ENCODE results near the gene MCM5. TPM values are rescaled to one million over a fixed set of nuclear protein-coding genes. Genes with fewer than 3 reads are reported as not detected.
"Not testable (repeated sequence)": the region's sequence is repeated elsewhere in the genome, so short reads cannot be mapped to it uniquely, and the experiment has no call there.

Gene MCM5
- total RNA-seq, 4 donors from 2014 or later = 16.5 to 102 (median 21.5) TPM

DNA sequence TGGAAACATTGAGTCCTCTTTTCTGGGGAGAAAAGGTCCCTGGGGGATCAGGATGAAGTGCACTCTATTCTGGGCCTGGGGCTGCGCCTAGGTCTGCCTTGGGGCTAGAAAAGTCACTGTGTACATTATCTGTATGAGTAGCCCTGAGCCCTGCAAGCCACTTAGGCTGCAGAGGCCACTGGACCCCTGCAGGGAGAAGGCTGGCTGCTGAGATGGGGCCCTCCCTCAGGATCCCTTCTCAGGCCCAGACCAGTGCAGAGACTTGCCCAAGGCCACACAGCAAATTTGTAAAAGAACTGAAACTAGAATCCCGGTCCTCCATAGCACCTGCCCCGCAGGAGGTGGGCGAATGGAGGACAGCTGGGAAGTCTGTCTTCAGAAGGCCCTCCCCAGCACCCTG, 45.9 kb upstream of the MCM5 start:
- DNase-seq = no peak
- Histone ChIP-seq H3K9me3 (no peaks in the 10 kb centered on the region), H3K4me1 (peaks cover 0 to 43% (median 8%) of the 10 kb centered on the region in 4 donors), H3K36me3 (no peaks in the 10 kb centered on the region), H3K27ac (peak overlapping the region in 1 of 4 donors; percentile 88), H3K27me3 (no peaks in the 10 kb centered on the region), H3K4me3 (no peak overlapping the region)
- no peak for TF ChIP-seq POLR2A (IDR thresholded peaks at IDR 0.05)

DNA sequence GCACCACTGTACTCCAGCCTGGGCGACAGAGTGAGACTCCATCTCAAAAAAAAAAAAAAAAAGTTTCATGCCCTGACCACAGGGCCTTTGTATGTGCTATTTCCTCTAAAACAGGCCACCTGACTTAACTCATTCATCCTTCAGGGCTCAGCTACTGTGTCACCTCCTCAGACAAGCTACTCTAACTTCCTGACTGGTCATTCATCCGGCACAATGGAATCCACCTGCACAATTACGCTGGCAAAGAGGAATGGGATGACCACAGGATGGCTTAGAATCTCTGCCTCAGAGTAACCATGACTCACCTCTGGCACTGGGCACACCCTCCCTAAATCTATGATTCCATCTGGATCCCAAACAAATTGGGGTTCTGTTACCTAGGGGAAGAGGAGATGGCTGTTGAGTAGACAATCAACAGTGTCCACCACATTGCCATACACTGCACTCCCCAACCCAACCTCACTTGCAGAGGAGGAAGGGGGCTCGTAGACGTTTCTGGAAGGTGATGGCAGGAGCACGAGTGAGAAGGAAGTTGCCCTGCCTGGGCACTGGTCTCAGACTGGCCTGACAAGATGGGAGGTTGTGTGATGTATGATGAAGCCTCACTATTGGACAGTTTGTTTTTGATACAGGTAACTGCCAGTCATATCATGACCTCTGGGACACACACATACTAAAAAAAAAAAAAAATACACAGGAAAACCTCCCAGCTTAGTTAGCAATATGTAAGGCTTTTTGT, 41.9 kb upstream of the MCM5 start:
- Histone ChIP-seq H3K4me3 (no peak overlapping the region), H3K27me3 (no peaks in the 10 kb centered on the region), H3K4me1 (peaks cover 0 to 9% (median 5%) of the 10 kb centered on the region in 4 donors), H3K9me3 (no peaks in the 10 kb centered on the region), H3K36me3 (no peaks in the 10 kb centered on the region), H3K27ac (no peak overlapping the region)
- no peak for DNase-seq
- TF ChIP-seq, protein P1, sequence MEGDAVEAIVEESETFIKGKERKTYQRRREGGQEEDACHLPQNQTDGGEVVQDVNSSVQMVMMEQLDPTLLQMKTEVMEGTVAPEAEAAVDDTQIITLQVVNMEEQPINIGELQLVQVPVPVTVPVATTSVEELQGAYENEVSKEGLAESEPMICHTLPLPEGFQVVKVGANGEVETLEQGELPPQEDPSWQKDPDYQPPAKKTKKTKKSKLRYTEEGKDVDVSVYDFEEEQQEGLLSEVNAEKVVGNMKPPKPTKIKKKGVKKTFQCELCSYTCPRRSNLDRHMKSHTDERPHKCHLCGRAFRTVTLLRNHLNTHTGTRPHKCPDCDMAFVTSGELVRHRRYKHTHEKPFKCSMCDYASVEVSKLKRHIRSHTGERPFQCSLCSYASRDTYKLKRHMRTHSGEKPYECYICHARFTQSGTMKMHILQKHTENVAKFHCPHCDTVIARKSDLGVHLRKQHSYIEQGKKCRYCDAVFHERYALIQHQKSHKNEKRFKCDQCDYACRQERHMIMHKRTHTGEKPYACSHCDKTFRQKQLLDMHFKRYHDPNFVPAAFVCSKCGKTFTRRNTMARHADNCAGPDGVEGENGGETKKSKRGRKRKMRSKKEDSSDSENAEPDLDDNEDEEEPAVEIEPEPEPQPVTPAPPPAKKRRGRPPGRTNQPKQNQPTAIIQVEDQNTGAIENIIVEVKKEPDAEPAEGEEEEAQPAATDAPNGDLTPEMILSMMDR (IDR thresholded peaks at IDR 0.05) = no peak
- no peak for TF ChIP-seq POLR2A (IDR thresholded peaks at IDR 0.05)

DNA sequence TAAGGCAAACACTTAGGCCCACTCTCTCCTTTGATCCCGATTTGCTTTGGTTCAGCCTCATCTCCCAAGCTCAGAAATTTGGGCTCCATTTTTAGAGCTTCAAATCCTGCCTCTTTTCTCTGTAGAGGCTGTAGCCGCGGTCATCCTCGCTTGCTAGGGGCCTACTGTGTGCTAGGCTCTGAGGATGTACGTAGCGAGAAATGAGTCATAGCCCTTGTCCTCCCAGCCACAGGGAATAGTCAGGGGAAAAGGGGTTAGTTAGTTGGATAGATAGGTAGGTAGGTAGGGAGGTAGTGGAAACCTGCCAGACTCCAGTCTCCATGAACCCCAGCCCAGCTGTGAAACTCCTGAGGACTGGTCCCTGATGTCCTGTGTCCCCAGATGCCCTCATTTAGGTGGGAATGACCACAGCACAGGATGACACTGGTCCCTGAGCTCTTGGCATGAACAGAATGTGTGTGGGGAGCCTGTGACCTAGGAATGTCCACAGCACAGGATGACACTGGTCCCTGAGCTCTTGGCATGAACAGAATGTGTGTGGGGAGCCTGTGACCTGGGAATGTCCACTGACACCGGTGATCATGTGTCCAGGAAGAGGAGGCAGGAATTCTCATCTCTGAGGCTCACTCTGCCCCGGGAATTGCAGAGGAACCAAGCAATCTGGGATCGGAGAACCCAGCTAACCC, 40.4 kb upstream of the MCM5 start:
- no peaks in the 10 kb centered on the region for H3K9me3 ChIP-seq
- no peak for DNase-seq
- no peak for TF ChIP-seq POLR2A (IDR thresholded peaks at IDR 0.05)
- TF ChIP-seq, protein P1 (IDR thresholded peaks at IDR 0.05) = no peak
- H3K27ac ChIP-seq = no peak overlapping the region
- H3K27me3 ChIP-seq = no peaks in the 10 kb centered on the region
- peaks cover 0 to 16% (median 3%) of the 10 kb centered on the region in 4 donors for H3K4me1 ChIP-seq
- no peak overlapping the region for H3K4me3 ChIP-seq
- no peaks in the 10 kb centered on the region for H3K36me3 ChIP-seq

DNA sequence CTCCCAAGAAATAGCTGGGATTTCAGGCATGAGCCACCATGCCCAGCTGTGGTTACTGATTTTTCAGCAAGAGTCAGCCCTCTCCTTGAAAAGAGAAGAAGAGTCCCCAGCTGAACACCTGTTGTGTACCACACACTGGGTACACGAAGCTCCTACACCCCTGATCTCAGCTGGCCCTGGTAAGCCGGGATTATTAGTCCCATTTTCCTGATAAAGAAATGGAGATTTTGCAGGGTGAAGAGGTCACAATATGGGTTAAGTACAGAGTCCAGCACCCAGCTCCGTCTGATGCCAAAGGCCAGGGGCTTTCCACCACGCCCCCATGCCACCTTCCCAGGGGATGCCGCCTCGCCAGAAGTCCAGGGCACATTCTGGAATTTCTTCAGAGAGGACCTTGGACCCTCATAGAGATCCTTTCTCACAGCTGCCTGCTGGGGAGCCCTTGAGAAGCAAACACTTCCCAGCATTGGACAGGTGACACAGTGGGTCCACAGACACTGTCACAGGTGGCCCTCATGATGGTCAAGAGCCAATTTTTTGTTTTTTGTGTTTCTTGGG, 38.9 kb upstream of the MCM5 start:
- Histone ChIP-seq H3K27me3 (no peaks in the 10 kb centered on the region), H3K9me3 (no peaks in the 10 kb centered on the region), H3K27ac (peak overlapping the region in 1 of 4 donors; percentile 30), H3K36me3 (no peaks in the 10 kb centered on the region), H3K4me3 (no peak overlapping the region), H3K4me1 (peaks cover 0 to 19% (median 3%) of the 10 kb centered on the region in 4 donors)
- peak in 2 of 3 donors; percentile 69 to 73 for DNase-seq
- TF ChIP-seq, protein P1 (IDR thresholded peaks at IDR 0.05) = peak in 1 of 6 experiments; percentile 22
- TF ChIP-seq POLR2A (IDR thresholded peaks at IDR 0.05) = no peak

DNA sequence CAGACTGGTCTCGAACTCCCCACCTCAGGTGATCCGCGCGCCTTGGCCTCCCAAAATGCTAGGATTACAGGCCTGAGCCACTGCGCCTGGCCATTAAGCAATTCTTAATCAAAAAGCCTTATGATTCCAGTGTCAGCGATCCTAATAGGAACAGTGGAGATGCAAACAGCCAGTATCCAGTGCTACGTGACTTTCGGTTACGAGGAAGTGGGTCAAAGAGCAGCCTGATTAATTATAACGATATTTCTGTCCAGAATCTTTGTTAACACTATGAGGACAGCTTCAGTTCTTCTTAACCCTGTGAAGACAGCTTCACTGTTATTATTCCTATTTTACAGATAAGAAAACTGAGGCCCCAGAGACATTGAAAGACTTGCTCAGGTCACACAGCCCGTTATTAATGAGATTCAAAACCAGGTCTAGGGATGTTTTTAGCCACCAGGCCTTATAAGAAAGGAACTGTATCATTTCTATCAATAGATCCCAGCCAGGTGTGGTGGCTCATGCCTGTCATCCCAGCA, 36.3 kb upstream of the MCM5 start:
- no peaks in the 10 kb centered on the region for H3K27me3 ChIP-seq
- DNase-seq = no peak
- H3K4me3 ChIP-seq = peak overlapping the region in 2 of 4 donors; percentile 5 to 26
- no peaks in the 10 kb centered on the region for H3K9me3 ChIP-seq
- TF ChIP-seq POLR2A (IDR thresholded peaks at IDR 0.05) = no peak
- TF ChIP-seq, protein P1 (IDR thresholded peaks at IDR 0.05) = no peak
- H3K27ac ChIP-seq = peak overlapping the region; percentile 31 to 92 (median 75)
- H3K4me1 ChIP-seq = peaks cover 0 to 30% (median 6%) of the 10 kb centered on the region in 4 donors
- no peaks in the 10 kb centered on the region for H3K36me3 ChIP-seq

DNA sequence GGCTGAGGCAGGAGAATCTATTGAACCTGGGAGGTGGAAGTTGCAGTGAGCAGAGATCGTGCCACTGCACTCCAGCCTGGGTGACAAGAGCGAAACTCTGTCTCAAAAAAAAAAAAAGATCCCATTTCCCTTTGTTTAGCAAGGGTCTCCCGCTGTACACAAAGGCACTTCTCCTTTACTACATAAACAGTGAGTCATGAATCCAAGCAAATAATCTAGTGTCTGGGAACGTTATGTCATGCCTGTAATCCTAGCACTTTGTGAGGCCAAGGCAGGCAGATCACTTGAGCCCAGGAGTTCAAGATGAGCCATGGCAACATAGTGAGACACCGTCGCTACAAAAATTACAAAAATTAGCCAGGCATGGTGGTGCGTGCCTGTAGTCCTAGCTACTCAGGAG, 35.7 kb upstream of the MCM5 start:
- peak overlapping the region in 3 of 4 donors; percentile 70 to 92 (median 80) for H3K27ac ChIP-seq
- not testable (repeated sequence) for DNase-seq
- H3K4me1 ChIP-seq = peaks cover 0 to 31% (median 6%) of the 10 kb centered on the region in 4 donors

More for the DNA sequence above, 35.7 kb upstream of the MCM5 start:
- not testable (repeated sequence) for H3K27me3 ChIP-seq, H3K4me3 ChIP-seq, H3K36me3 ChIP-seq, H3K9me3 ChIP-seq
